Immature natural killer cell (primary cell): Measurements from ENCODE around the gene OR9K2. TPM values are rescaled to one million over a fixed set of nuclear protein-coding genes. Genes with fewer than 3 reads are reported as not detected.

Source experiments
- polyA plus RNA-seq, 3 donors: library from polyadenylated mRNA; unstranded; fragments of 300-500 nt; fragmentation: Illumina TruSeq; gene quantifications; one replicate each; pipeline ENCODE4 v1.2.3, GENCODE V29; 2021

OR9K2 gene
- polyA plus RNA-seq, 3 donors from 2014 or later, result not detected

Other genes starting within 250 kb of the OR9K2 start
- gene TESPA1, start 141.6 kb upstream of the OR9K2 start, polyA plus RNA-seq, result 10 to 100 TPM; 29.5 to 65.7 (median 33.1) TPM
- gene NEUROD4, start 106.4 kb upstream of the OR9K2 start, polyA plus RNA-seq, result not detected
- not detected for gene OR10A7, start 94.6 kb downstream of the OR9K2 start, polyA plus RNA-seq
- not detected for gene OR6C74, start 118.2 kb downstream of the OR9K2 start, polyA plus RNA-seq
- gene OR6C6, start 170.2 kb downstream of the OR9K2 start, polyA plus RNA-seq, result not detected
- gene OR6C1, start 187.9 kb downstream of the OR9K2 start, polyA plus RNA-seq, result not detected
- not detected for gene OR6C3, start 204.3 kb downstream of the OR9K2 start, polyA plus RNA-seq
- gene OR6C75, start 236.6 kb downstream of the OR9K2 start, polyA plus RNA-seq, result not detected